Measurements from ENCODE around the gene PRAF2. TPM values are rescaled to one million over a fixed set of nuclear protein-coding genes. Genes with fewer than 3 reads are reported as not detected.

PRAF2 gene
- total and polyA plus RNA-seq, 2 of the 13 experiments (the other 11 are each of a cell fraction or from before 2014, with no cell fraction given) = 0.33 to 2.6 TPM

- intact Hi-C loops (cut with micrococcal nuclease; ENCODE audit: unreplicated experiment) = no loop called here
- DNase-seq (ENCODE audit: low spot score) = no peak
- in situ Hi-C loops (cut with HindIII; ENCODE audit: extremely low pct_ligation_motif_present, low pct_unique_long_range_greater_than_20kb) = no loop called here
- ChIA-PET CTCF (ENCODE audit: low intra/inter-chr PET ratio, low total read pairs) (no interaction called here), POLR2A (interaction anchor here (1.3 to 1.7 kb wide), 2 partner anchors 12 to 14 kb away, joined by 3 to 4 read pairs; no protein-coding TSS in a partner anchor)
- no CpG with 5 or more reads among the region's 6 CpGs for WGBS (ENCODE audit: low lambda C conversion rate)
- Histone ChIP-seq H3K36me3 (replicated peaks in 1 of 2; ENCODE audit: control insufficient read depth in 1 of 2, insufficient read depth in 2 of 2, low read length in 2 of 2) (peaks cover 9 to 15% of the 10 kb centered on the region in 2 experiments), H3K9ac (ENCODE audit: insufficient read depth, low read depth, low read length) (no peak overlapping the region), H3K4me1 (ENCODE audit: insufficient read depth, low read length) (no peaks in the 10 kb centered on the region), H3K4me2 (ENCODE audit: low read depth, low read length) (no peak overlapping the region), H3K27me3 (ENCODE audit: control insufficient read depth in 1 of 2, insufficient read depth in 2 of 2, low read length in 2 of 2) (no peaks in the 10 kb centered on the region), H3K4me3 (replicated peaks in 1 of 3; ENCODE audit: insufficient read depth in 1 of 3, low read depth in 2 of 3, low read length in 3 of 3) (no peak overlapping the region), H2AFZ (ENCODE audit: low read length) (no peak overlapping the region), H3K9me3 (ENCODE audit: low read length) (no peaks in the 10 kb centered on the region), H3K79me2 (ENCODE audit: insufficient read depth, low read length) (no peaks in the 10 kb centered on the region), H3K27ac (ENCODE audit: extremely low read length, insufficient read depth, low read length) (no peak overlapping the region), H4K20me1 (ENCODE audit: insufficient read depth, low read length) (no peaks in the 10 kb centered on the region)
- TF ChIP-seq ZXDC (CRISPR knock-in tag; IDR thresholded peaks at IDR 0.05) = no peak
- no peak for TF ChIP-seq SRSF1 (optimal IDR thresholded peaks at IDR 0.05; ENCODE audit: low read depth, low read length)
- TF ChIP-seq ZNF280D (CRISPR knock-in tag; IDR thresholded peaks at IDR 0.05) = no peak
- TF ChIP-seq HMG20A (CRISPR knock-in tag; IDR thresholded peaks at IDR 0.05; ENCODE audit: borderline replicate concordance) = no peak
- no peak for TF ChIP-seq SKI (IDR thresholded peaks at IDR 0.05; ENCODE audit: partially characterized antibody)
- no peak for TF ChIP-seq TCF7 (IDR thresholded peaks at IDR 0.05; ENCODE audit: low read depth)
- TF ChIP-seq ATAD3A (CRISPR knock-in tag; IDR thresholded peaks at IDR 0.05) = no peak
- no peak for TF ChIP-seq ZBTB34 (CRISPR knock-in tag; IDR thresholded peaks at IDR 0.05)
- TF ChIP-seq RXRB (CRISPR knock-in tag; IDR thresholded peaks at IDR 0.05; ENCODE audit: borderline replicate concordance) = no peak
- TF ChIP-seq HOXD1 (CRISPR knock-in tag; IDR thresholded peaks at IDR 0.05) = no peak
- TF ChIP-seq ZNF274 (CRISPR knock-in tag; IDR thresholded peaks at IDR 0.05) = no peak
- TF ChIP-seq PCBP2 (optimal IDR thresholded peaks at IDR 0.05; ENCODE audit: low read depth, low read length, poor library complexity, severe bottlenecking) = no peak
- no peak for FAIRE-seq
- BruUV-seq (replicated peaks) = no TSS peak
- ATAC-seq = no peak
These were observed 43.9 kb downstream of the PRAF2 start for GRCh38 chrX:49029876-49030275.
